ENCODE results near the gene GSG1L. TPM values are rescaled to one million over a fixed set of nuclear protein-coding genes. Genes with fewer than 3 reads are reported as not detected.

The GSG1L gene
- total RNA-seq, 2 donors from 2014 or later = 0.29 TPM; not detected in 1

GRCh38 chr16:27795992-27796614 lies 267.4 kb downstream of the GSG1L start:
- Mint-ChIP-seq H3K27me3 (peaks cover 10% of the 10 kb centered on the region), H3K4me3 (no peak overlapping the region), H3K36me3 (ENCODE audit: low read depth) (no peaks in the 10 kb centered on the region), H3K9me3 (peaks cover 4% of the 10 kb centered on the region), H3K4me1 (no peaks in the 10 kb centered on the region), H3K27ac (no peak overlapping the region)
- no peak for ATAC-seq (replicated peaks)

GRCh38 chr16:27793249-27793622 lies 270.3 kb downstream of the GSG1L start:
- Mint-ChIP-seq H3K4me1 (no peaks in the 10 kb centered on the region), H3K27ac (no peak overlapping the region), H3K27me3 (peaks cover 10% of the 10 kb centered on the region), H3K4me3 (no peak overlapping the region), H3K36me3 (ENCODE audit: low read depth) (no peaks in the 10 kb centered on the region), H3K9me3 (peaks cover 4% of the 10 kb centered on the region)
- ATAC-seq (replicated peaks) = no peak

- Mint-ChIP-seq H3K4me1 (no peaks in the 10 kb centered on the region), H3K9me3 (peaks cover 4% of the 10 kb centered on the region), H3K36me3 (ENCODE audit: low read depth) (no peaks in the 10 kb centered on the region), H3K4me3 (no peak overlapping the region), H3K27me3 (peaks cover 10% of the 10 kb centered on the region), H3K27ac (no peak overlapping the region)
- no peak for ATAC-seq (replicated peaks)
Measured at GRCh38 chr16:27792486-27793248, 270.8 kb downstream of the GSG1L start.

GRCh38 chr16:27791404-27791719 lies 272.2 kb downstream of the GSG1L start:
- Mint-ChIP-seq H3K27me3 (peaks cover 7% of the 10 kb centered on the region), H3K36me3 (ENCODE audit: low read depth) (no peaks in the 10 kb centered on the region), H3K27ac (no peak overlapping the region), H3K4me3 (no peak overlapping the region), H3K9me3 (peaks cover 4% of the 10 kb centered on the region), H3K4me1 (no peaks in the 10 kb centered on the region)
- no peak for ATAC-seq (replicated peaks)

GRCh38 chr16:27790546-27791403 lies 272.7 kb downstream of the GSG1L start:
- Mint-ChIP-seq H3K9me3 (peaks cover 2% of the 10 kb centered on the region), H3K4me1 (no peaks in the 10 kb centered on the region), H3K36me3 (ENCODE audit: low read depth) (no peaks in the 10 kb centered on the region), H3K27me3 (peaks cover 6% of the 10 kb centered on the region), H3K27ac (no peak overlapping the region), H3K4me3 (no peak overlapping the region)
- ATAC-seq (replicated peaks) = no peak

GRCh38 chr16:27789595-27790241 lies 273.8 kb downstream of the GSG1L start:
- no peak for ATAC-seq (replicated peaks)
- H3K27ac Mint-ChIP-seq = no peak overlapping the region
- no peak overlapping the region for H3K4me3 Mint-ChIP-seq
- no peaks in the 10 kb centered on the region for H3K9me3 Mint-ChIP-seq
- no peaks in the 10 kb centered on the region for H3K36me3 Mint-ChIP-seq (ENCODE audit: low read depth)
- no peaks in the 10 kb centered on the region for H3K4me1 Mint-ChIP-seq
- peaks cover 4% of the 10 kb centered on the region for H3K27me3 Mint-ChIP-seq

- Mint-ChIP-seq H3K9me3 (no peaks in the 10 kb centered on the region), H3K4me3 (no peak overlapping the region), H3K36me3 (ENCODE audit: low read depth) (no peaks in the 10 kb centered on the region)
Measured at GRCh38 chr16:27789150-27789549, 274.4 kb downstream of the GSG1L start.

GRCh38 chr16:27787665-27788064 lies 275.8 kb downstream of the GSG1L start:
- no peaks in the 10 kb centered on the region for H3K9me3 Mint-ChIP-seq
- peaks cover 4% of the 10 kb centered on the region for H3K27me3 Mint-ChIP-seq
- no peak overlapping the region for H3K27ac Mint-ChIP-seq
- no peak for ATAC-seq (replicated peaks)
- no peak overlapping the region for H3K4me3 Mint-ChIP-seq
- no peaks in the 10 kb centered on the region for H3K36me3 Mint-ChIP-seq (ENCODE audit: low read depth)
- H3K4me1 Mint-ChIP-seq = no peaks in the 10 kb centered on the region

More at GRCh38 chr16:27789150-27789549, 274.4 kb downstream of the GSG1L start:
- Mint-ChIP-seq H3K27ac (no peak overlapping the region), H3K4me1 (no peaks in the 10 kb centered on the region), H3K27me3 (peaks cover 4% of the 10 kb centered on the region)
- ATAC-seq (replicated peaks) = no peak

- Mint-ChIP-seq H3K27ac (no peak overlapping the region), H3K27me3 (peaks cover 4% of the 10 kb centered on the region), H3K9me3 (no peaks in the 10 kb centered on the region), H3K36me3 (ENCODE audit: low read depth) (no peaks in the 10 kb centered on the region), H3K4me1 (no peaks in the 10 kb centered on the region), H3K4me3 (no peak overlapping the region)
- no peak for ATAC-seq (replicated peaks)
Measured at GRCh38 chr16:27786923-27787625, 276.4 kb downstream of the GSG1L start.

GRCh38 chr16:27786221-27786922 lies 277.1 kb downstream of the GSG1L start:
- no peaks in the 10 kb centered on the region for H3K27me3 Mint-ChIP-seq
- H3K4me3 Mint-ChIP-seq = no peak overlapping the region
- no peaks in the 10 kb centered on the region for H3K36me3 Mint-ChIP-seq (ENCODE audit: low read depth)
- H3K27ac Mint-ChIP-seq = no peak overlapping the region
- no peaks in the 10 kb centered on the region for H3K4me1 Mint-ChIP-seq
- no peak for ATAC-seq (replicated peaks)
- H3K9me3 Mint-ChIP-seq = no peaks in the 10 kb centered on the region

GRCh38 chr16:27785307-27785678 lies 278.2 kb downstream of the GSG1L start:
- Mint-ChIP-seq H3K27me3 (no peaks in the 10 kb centered on the region), H3K9me3 (no peaks in the 10 kb centered on the region), H3K4me3 (no peak overlapping the region), H3K4me1 (no peaks in the 10 kb centered on the region), H3K36me3 (ENCODE audit: low read depth) (no peaks in the 10 kb centered on the region), H3K27ac (no peak overlapping the region)
- ATAC-seq (replicated peaks) = no peak

GRCh38 chr16:27784351-27785306 lies 278.9 kb downstream of the GSG1L start:
- ATAC-seq (replicated peaks) = no peak
- no peaks in the 10 kb centered on the region for H3K9me3 Mint-ChIP-seq
- no peaks in the 10 kb centered on the region for H3K4me1 Mint-ChIP-seq
- H3K27ac Mint-ChIP-seq = no peak overlapping the region
- no peaks in the 10 kb centered on the region for H3K27me3 Mint-ChIP-seq
- no peak overlapping the region for H3K4me3 Mint-ChIP-seq
- no peaks in the 10 kb centered on the region for H3K36me3 Mint-ChIP-seq (ENCODE audit: low read depth)

Measured in activated T-helper 17 cell treated with anti-CD3 and anti-CD28 coated beads, Interleukin-2, amount 50 U/mL, for 72 hours (primary cell).